K562 (cell line): ENCODE results near the gene LYAR. TPM values are rescaled to one million over a fixed set of nuclear protein-coding genes. Genes with fewer than 3 reads are reported as not detected.

Experiments
- CAMTA2 ChIP-seq: fragments of 250-450 bp; sonication (Bioruptor Pico); conservative IDR thresholded peaks from 2 replicates; pipeline ENCODE4 v1.5.1; 2022
- REST ChIP-seq, 2 experiments: fragments of 450-650 bp; formaldehyde crosslinking in 1 of 2; IDR thresholded peaks; 2 replicates each; pipeline versions ENCODE4 v1.4.0 to v1.6.1; 2014 to 2020; ENCODE audit warnings: mild to moderate bottlenecking in 2 of 2, borderline replicate concordance in 1 of 2, low read depth in 1 of 2
- SMAD4 ChIP-seq: fragments of 250-450 bp; sonication (Bioruptor Pico); conservative IDR thresholded peaks from 2 replicates; pipeline ENCODE4 v1.8.0; 2021; ENCODE audit warnings: inconsistent platforms, mild to moderate bottlenecking, moderate library complexity
- ZNF174 ChIP-seq: fragments of 250-450 bp; sonication (Bioruptor Pico); IDR thresholded peaks from 2 replicates; pipeline ENCODE4 v1.4.0; 2020; ENCODE audit warnings: mild to moderate bottlenecking
- ZNF79 ChIP-seq: fragments of 250-450 bp; sonication (Bioruptor Pico); IDR thresholded peaks from 2 replicates; pipeline ENCODE4 v1.4.0; 2020; ENCODE audit warnings: low read depth, mild to moderate bottlenecking, moderate library complexity
- polyA plus RNA-seq, 8 experiments: library from polyadenylated mRNA; depleted of rRNA in 4 of 8; stranded (reverse) in 5 of 8; unstranded in 3 of 8; fragments of >200 nt; fragmentation: Nextera tagmentation in 2 of 8; fragmentation: Illumina TruSeq in 1 of 8; extraction: Ambion mirVana in 2 of 8; extraction: Trizol in 1 of 8; gene quantifications; 2 replicates each; pipeline versions ENCODE4 v1.2.1 to v1.2.3, GENCODE V29; 2011 to 2014; ENCODE audit warnings: inconsistent platforms in 1 of 8, missing spikeins in 1 of 8
- total RNA-seq, 7 experiments: library from RNA; depleted of rRNA in 6 of 7; stranded (reverse); fragments of >200 nt in 6 of 7; fragmentation: Illumina TruSeq in 2 of 7; extraction: Trizol in 2 of 7; gene quantifications; 2 replicates each; pipeline versions ENCODE4 v1.2.1 to v1.2.3, GENCODE V29; 2011 to 2021; ENCODE audit warnings: low replicate concordance in 1 of 7
- TF ChIP-seq, protein P1 (sequence below): fragments of 450-650 bp; IDR thresholded peaks from 2 replicates; pipeline ENCODE4 v1.6.1; 2017; ENCODE audit warnings: antibody characterized with exemption
- TF ChIP-seq, protein P2 (sequence below), 2 experiments: fragments of 450-650 bp; conservative IDR thresholded peaks; 2 replicates each; pipeline ENCODE4 v1.6.1; 2017; ENCODE audit warnings: mild to moderate bottlenecking in 2 of 2, moderate library complexity in 2 of 2
- TF ChIP-seq, protein P3 (sequence below): fragments of 250-450 bp; sonication (Bioruptor Pico); IDR thresholded peaks from 2 replicates; pipeline ENCODE4 v1.4.0; 2020; ENCODE audit warnings: borderline replicate concordance

LYAR gene
- total and polyA plus RNA-seq, 9 of the 15 experiments (the other 6 are each of a cell fraction or from before 2014, with no cell fraction given), result 28.3 to 172 (median 127) TPM

DNA sequence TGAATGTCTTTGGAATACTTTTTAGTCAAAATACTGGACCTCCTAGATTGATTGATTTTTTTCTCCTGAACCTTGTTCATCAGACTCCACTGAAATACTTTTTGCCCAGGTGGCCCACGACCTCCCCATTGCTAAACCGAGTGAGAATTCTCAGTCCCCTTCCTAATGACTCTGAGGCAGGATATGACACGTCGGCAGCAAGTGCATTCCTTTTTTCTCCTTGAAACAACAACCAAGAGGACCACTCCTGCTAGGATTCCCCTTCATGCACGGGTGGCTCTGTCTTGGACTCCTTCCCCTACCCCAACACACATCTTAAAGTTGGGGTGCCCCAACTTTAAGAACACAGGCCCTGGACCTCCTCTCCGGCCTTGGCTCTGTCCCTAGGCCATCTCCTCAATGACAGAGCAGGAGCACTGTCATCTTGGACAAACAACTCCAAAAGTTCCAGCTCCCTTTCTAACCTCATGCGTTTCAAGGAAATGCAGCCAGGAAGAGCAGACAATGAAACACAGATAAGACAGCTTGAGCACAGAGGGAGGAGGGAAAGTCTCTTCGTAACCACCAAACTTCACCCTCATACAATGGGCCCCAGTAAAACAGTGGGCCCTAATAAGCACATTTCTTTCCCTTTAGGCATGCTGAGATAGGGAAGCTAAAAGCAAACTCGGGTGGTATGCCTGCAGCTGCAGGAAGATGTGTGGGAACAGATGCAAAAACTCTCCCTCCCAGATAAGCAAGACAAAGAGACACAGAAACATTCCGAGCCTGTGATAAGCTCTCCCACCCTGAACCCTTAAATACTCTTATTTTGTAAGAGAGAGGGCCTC lies 34.0 kb upstream of the LYAR start (continued):
- TF ChIP-seq REST (IDR thresholded peaks at IDR 0.05; ENCODE audit: borderline replicate concordance), result no peak
- TF ChIP-seq REST (CRISPR knock-in tag; IDR thresholded peaks at IDR 0.05; ENCODE audit: low read depth), result no peak
- TF ChIP-seq, protein P1, sequence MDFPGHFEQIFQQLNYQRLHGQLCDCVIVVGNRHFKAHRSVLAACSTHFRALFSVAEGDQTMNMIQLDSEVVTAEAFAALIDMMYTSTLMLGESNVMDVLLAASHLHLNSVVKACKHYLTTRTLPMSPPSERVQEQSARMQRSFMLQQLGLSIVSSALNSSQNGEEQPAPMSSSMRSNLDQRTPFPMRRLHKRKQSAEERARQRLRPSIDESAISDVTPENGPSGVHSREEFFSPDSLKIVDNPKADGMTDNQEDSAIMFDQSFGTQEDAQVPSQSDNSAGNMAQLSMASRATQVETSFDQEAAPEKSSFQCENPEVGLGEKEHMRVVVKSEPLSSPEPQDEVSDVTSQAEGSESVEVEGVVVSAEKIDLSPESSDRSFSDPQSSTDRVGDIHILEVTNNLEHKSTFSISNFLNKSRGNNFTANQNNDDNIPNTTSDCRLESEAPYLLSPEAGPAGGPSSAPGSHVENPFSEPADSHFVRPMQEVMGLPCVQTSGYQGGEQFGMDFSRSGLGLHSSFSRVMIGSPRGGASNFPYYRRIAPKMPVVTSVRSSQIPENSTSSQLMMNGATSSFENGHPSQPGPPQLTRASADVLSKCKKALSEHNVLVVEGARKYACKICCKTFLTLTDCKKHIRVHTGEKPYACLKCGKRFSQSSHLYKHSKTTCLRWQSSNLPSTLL, result no peak
- peak; percentile 71 for TF ChIP-seq SMAD4
- no peak for TF ChIP-seq ZNF79 (CRISPR knock-in tag)
- TF ChIP-seq, protein P2, sequence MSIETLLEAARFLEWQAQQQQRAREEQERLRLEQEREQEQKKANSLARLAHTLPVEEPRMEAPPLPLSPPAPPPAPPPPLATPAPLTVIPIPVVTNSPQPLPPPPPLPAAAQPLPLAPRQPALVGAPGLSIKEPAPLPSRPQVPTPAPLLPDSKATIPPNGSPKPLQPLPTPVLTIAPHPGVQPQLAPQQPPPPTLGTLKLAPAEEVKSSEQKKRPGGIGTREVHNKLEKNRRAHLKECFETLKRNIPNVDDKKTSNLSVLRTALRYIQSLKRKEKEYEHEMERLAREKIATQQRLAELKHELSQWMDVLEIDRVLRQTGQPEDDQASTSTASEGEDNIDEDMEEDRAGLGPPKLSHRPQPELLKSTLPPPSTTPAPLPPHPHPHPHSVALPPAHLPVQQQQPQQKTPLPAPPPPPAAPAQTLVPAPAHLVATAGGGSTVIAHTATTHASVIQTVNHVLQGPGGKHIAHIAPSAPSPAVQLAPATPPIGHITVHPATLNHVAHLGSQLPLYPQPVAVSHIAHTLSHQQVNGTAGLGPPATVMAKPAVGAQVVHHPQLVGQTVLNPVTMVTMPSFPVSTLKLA (conservative IDR thresholded peaks at IDR 0.05), result 0 out of 4 replicates have a peak, but pooled peaks of 1 of the 2 experiments have one; percentile 5
- TF ChIP-seq CAMTA2 (CRISPR knock-in tag), result no peak
- TF ChIP-seq ZNF174 (CRISPR knock-in tag), result no peak
- TF ChIP-seq, protein P3, sequence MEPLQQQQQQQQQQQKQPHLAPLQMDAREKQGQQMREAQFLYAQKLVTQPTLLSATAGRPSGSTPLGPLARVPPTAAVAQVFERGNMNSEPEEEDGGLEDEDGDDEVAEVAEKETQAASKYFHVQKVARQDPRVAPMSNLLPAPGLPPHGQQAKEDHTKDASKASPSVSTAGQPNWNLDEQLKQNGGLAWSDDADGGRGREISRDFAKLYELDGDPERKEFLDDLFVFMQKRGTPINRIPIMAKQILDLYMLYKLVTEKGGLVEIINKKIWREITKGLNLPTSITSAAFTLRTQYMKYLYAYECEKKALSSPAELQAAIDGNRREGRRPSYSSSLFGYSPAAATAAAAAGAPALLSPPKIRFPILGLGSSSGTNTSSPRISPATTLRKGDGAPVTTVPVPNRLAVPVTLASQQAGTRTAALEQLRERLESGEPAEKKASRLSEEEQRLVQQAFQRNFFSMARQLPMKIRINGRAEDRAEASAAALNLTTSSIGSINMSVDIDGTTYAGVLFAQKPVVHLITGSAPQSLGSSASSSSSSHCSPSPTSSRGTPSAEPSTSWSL (CRISPR knock-in tag), result no peak
